Neural cell (in vitro differentiated cells): ENCODE results near the gene ANGPTL8. TPM values are rescaled to one million over a fixed set of nuclear protein-coding genes. Genes with fewer than 3 reads are reported as not detected.

Source experiments
- H2AFZ ChIP-seq: fragments of 200-600, 300-800 bp; sonication (generic), shearing (Covaris generic); 2 replicates; pipeline ENCODE4 v1.6.0; 2014; ENCODE audit warnings: low read depth, mild to moderate bottlenecking, antibody characterized with exemption, low read length, moderate library complexity
- H3F3A ChIP-seq: fragments of 200-600 bp; shearing (Covaris generic); 2 replicates; pipeline ENCODE4 v1.6.1; 2016; ENCODE audit warnings: mild to moderate bottlenecking, moderate library complexity, mixed read lengths, antibody characterized with exemption, low read length; ENCODE audit not compliant: insufficient read depth, poor library complexity, severe bottlenecking
- H3K27ac ChIP-seq: fragments of 200-600, 300-800 bp; sonication (generic), shearing (Covaris generic); 2 replicates; pipeline ENCODE4 v1.5.1; 2014; ENCODE audit warnings: mild to moderate bottlenecking, low read length, moderate library complexity
- H3K27me3 ChIP-seq: fragments of 300-800, 200-600 bp; sonication (generic), shearing (Covaris generic); 2 replicates; pipeline ENCODE4 v1.6.0; 2014; ENCODE audit warnings: mild to moderate bottlenecking, low read depth, low read length, moderate library complexity; ENCODE audit not compliant: insufficient read depth
- H3K36me3 ChIP-seq: fragments of 300-800, 200-600 bp; sonication (generic), shearing (Covaris generic); 2 replicates; pipeline ENCODE4 v1.5.1; 2014; ENCODE audit warnings: mild to moderate bottlenecking, antibody characterized with exemption, low read length, moderate library complexity; ENCODE audit not compliant: insufficient read depth
- H3K4me2 ChIP-seq: fragments of 300-800, 200-600 bp; sonication (generic), shearing (Covaris generic); 2 replicates; pipeline ENCODE4 v1.6.0; 2014; ENCODE audit warnings: mild to moderate bottlenecking, low read length
- H3K4me3 ChIP-seq: fragments of 300-800, 200-600 bp; sonication (generic), shearing (Covaris generic); 2 replicates; pipeline ENCODE4 v1.5.1; 2014; ENCODE audit warnings: mild to moderate bottlenecking, low read length, moderate library complexity
- H3K79me2 ChIP-seq: fragments of 200-600 bp; shearing (Covaris generic); replicated peaks from 2 replicates; pipeline ENCODE4 v1.6.0; 2014; ENCODE audit warnings: mild to moderate bottlenecking, low read length, moderate library complexity; ENCODE audit not compliant: insufficient read depth
- H3K9ac ChIP-seq: fragments of 300-800, 200-600 bp; sonication (generic), shearing (Covaris generic); 2 replicates; pipeline ENCODE4 v1.6.1; 2016; ENCODE audit warnings: mild to moderate bottlenecking, low read length, mixed read lengths
- H3K9me2 ChIP-seq: fragments of 200-600 bp; shearing (Covaris generic); 2 replicates; pipeline ENCODE4 v1.6.1; 2016; ENCODE audit warnings: mild to moderate bottlenecking, low read length, mixed read lengths; ENCODE audit not compliant: insufficient read depth
- H3K9me3 ChIP-seq: fragments of 200-600, 300-800 bp; sonication (generic), shearing (Covaris generic); 2 replicates; pipeline ENCODE4 v1.6.1; 2016; ENCODE audit warnings: mild to moderate bottlenecking, mixed run types, low read length, moderate library complexity, mixed read lengths
- H4K20me1 ChIP-seq: fragments of 200-600 bp; shearing (Covaris generic); 2 replicates; pipeline ENCODE4 v1.6.1; 2016; ENCODE audit warnings: mild to moderate bottlenecking, mixed run types; ENCODE audit not compliant: insufficient read depth
- CTCF ChIP-seq: fragments of 450-650 bp; IDR thresholded peaks from 2 replicates; pipeline ENCODE4 v1.5.1; 2014; ENCODE audit warnings: antibody characterized with exemption, mild to moderate bottlenecking, moderate library complexity; ENCODE audit not compliant: poor library complexity, severe bottlenecking
- EP300 ChIP-seq: fragments of 450-650 bp; conservative IDR thresholded peaks from 2 replicates; pipeline ENCODE4 v1.6.1; 2014; ENCODE audit warnings: antibody characterized with exemption, mild to moderate bottlenecking, moderate library complexity; ENCODE audit not compliant: poor library complexity, severe bottlenecking
- EZH2 ChIP-seq: fragments of 200-600, 300-800 bp; shearing (Covaris generic), sonication (generic); IDR thresholded peaks from 2 replicates; pipeline ENCODE4 v1.6.1; 2014; ENCODE audit warnings: antibody characterized with exemption, low read length, borderline replicate concordance, mild to moderate bottlenecking; ENCODE audit not compliant: insufficient read depth, poor library complexity, severe bottlenecking
- MXI1 ChIP-seq: fragments of 450-650 bp; conservative IDR thresholded peaks from 2 replicates; pipeline ENCODE4 v1.6.1; 2014; ENCODE audit warnings: antibody characterized with exemption, mild to moderate bottlenecking; ENCODE audit not compliant: poor library complexity, severe bottlenecking
- POLR2AphosphoS5 ChIP-seq: IDR thresholded peaks from 2 replicates; pipeline ENCODE4 v1.6.1; 2012
- RAD21 ChIP-seq: fragments of 450-650 bp; conservative IDR thresholded peaks from 2 replicates; pipeline ENCODE4 v1.6.1; 2014; ENCODE audit warnings: antibody characterized with exemption, mild to moderate bottlenecking, moderate library complexity
- REST ChIP-seq: IDR thresholded peaks from 2 replicates; pipeline ENCODE4 v1.6.1; 2012; ENCODE audit warnings: borderline replicate concordance
- SMC3 ChIP-seq: fragments of 450-650 bp; conservative IDR thresholded peaks from 2 replicates; pipeline ENCODE4 v1.6.1; 2014; ENCODE audit warnings: antibody characterized with exemption, mild to moderate bottlenecking, moderate library complexity; ENCODE audit not compliant: poor library complexity
- TAF1 ChIP-seq: IDR thresholded peaks from 2 replicates; pipeline ENCODE4 v1.6.1; 2012; ENCODE audit warnings: low read depth
- polyA plus RNA-seq: library from polyadenylated mRNA; depleted of rRNA; stranded (reverse); fragments of >200 nt; gene quantifications from 2 replicates; pipeline ENCODE4 v1.2.3, GENCODE V29; 2014

Gene ANGPTL8
- polyA plus RNA-seq, 1 donor from 2014 or later, result not detected

- Histone ChIP-seq H3K9me2 (no peaks in the 10 kb centered on the region), H2AFZ (no peak overlapping the region), H3K27ac (no peak overlapping the region), H3F3A (no peaks in the 10 kb centered on the region), H3K79me2 (no peaks in the 10 kb centered on the region), H4K20me1 (no peaks in the 10 kb centered on the region), H3K36me3 (no peaks in the 10 kb centered on the region), H3K9ac (no peak overlapping the region), H3K4me2 (no peak overlapping the region), H3K9me3 (no peaks in the 10 kb centered on the region), H3K27me3 (no peaks in the 10 kb centered on the region), H3K4me3 (no peak overlapping the region)
- TF ChIP-seq REST, result no peak
- TF ChIP-seq POLR2AphosphoS5, result no peak
- no peak for TF ChIP-seq CTCF
- TF ChIP-seq EP300, result no peak
- TF ChIP-seq EZH2, result no peak
- no peak for TF ChIP-seq TAF1
- no peak for TF ChIP-seq RAD21
- TF ChIP-seq SMC3, result no peak
- TF ChIP-seq MXI1, result no peak
Observed at GRCh38 chr19:11278670-11279069, 39.3 kb downstream of the ANGPTL8 start.

GRCh38 chr19:11279505-11280236 is 40.3 kb downstream of the ANGPTL8 start:
- H3K27ac ChIP-seq, result no peak overlapping the region
- H3K9ac ChIP-seq, result no peak overlapping the region
- H3F3A ChIP-seq, result no peaks in the 10 kb centered on the region
- H3K79me2 ChIP-seq, result no peaks in the 10 kb centered on the region
- no peaks in the 10 kb centered on the region for H3K27me3 ChIP-seq
- no peaks in the 10 kb centered on the region for H3K9me2 ChIP-seq
- H4K20me1 ChIP-seq, result no peaks in the 10 kb centered on the region
- no peak overlapping the region for H3K4me2 ChIP-seq
- H3K9me3 ChIP-seq, result no peaks in the 10 kb centered on the region
- H2AFZ ChIP-seq, result no peak overlapping the region
- TF ChIP-seq SMC3 (no peak), TAF1 (no peak), CTCF (no peak), EP300 (no peak), EZH2 (no peak), RAD21 (no peak), MXI1 (no peak), REST (no peak), POLR2AphosphoS5 (no peak)
- no peaks in the 10 kb centered on the region for H3K36me3 ChIP-seq
- H3K4me3 ChIP-seq, result no peak overlapping the region
